HEK293T (cell line): Measurements from ENCODE around the gene CSGALNACT2.

ENCODE experiments used
- FOXK2 ChIP-seq: fragments of 450-650 bp; IDR thresholded peaks from 2 replicates; pipeline ENCODE4 v1.6.1; 2016; ENCODE audit warnings: mild to moderate bottlenecking
- FOXM1 ChIP-seq: fragments of 450-650 bp; IDR thresholded peaks from 2 replicates; pipeline ENCODE4 v1.6.1; 2017; ENCODE audit warnings: mild to moderate bottlenecking, borderline replicate concordance
- SUZ12 ChIP-seq: fragments of 450-650 bp; IDR thresholded peaks from 2 replicates; pipeline ENCODE4 v1.6.1; 2016; ENCODE audit warnings: mild to moderate bottlenecking

GRCh38 chr10:43121444-43121843, 16.8 kb upstream of the CSGALNACT2 start:
- TF ChIP-seq FOXK2 (no peak), FOXM1 (no peak), SUZ12 (no peak)
